GM12801 (cell line): ENCODE results near the gene DNAJC1.

Experiments used
- TF ChIP-seq, protein P1 (sequence below): IDR thresholded peaks from one replicate; pipeline ENCODE4 v1.5.1; 2011; ENCODE audit warnings: control low read depth; ENCODE audit not compliant: insufficient read length; ENCODE audit errors: extremely low read depth

The DNAJC1 gene

DNA sequence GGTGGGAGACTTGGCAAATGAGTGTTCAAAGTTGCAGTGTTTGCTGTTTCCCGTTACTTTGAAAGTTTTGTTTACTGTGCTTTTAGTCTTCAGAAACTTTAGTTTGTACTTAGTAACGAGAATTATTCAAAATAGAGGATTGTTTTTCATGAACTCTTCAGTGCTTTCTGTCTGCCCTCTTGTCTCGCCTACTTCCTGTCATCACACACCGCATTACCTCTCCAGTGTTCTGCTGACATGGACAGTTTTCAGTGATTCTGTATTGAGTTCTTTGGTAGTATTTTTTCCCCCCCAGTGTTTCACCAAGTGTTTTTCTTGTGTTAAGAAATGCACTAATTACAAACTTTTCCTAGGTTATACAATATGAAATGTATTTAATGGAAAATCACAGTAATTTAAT, 262.5 kb downstream of the DNAJC1 start:
- TF ChIP-seq, protein P1, sequence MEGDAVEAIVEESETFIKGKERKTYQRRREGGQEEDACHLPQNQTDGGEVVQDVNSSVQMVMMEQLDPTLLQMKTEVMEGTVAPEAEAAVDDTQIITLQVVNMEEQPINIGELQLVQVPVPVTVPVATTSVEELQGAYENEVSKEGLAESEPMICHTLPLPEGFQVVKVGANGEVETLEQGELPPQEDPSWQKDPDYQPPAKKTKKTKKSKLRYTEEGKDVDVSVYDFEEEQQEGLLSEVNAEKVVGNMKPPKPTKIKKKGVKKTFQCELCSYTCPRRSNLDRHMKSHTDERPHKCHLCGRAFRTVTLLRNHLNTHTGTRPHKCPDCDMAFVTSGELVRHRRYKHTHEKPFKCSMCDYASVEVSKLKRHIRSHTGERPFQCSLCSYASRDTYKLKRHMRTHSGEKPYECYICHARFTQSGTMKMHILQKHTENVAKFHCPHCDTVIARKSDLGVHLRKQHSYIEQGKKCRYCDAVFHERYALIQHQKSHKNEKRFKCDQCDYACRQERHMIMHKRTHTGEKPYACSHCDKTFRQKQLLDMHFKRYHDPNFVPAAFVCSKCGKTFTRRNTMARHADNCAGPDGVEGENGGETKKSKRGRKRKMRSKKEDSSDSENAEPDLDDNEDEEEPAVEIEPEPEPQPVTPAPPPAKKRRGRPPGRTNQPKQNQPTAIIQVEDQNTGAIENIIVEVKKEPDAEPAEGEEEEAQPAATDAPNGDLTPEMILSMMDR = no peak

DNA sequence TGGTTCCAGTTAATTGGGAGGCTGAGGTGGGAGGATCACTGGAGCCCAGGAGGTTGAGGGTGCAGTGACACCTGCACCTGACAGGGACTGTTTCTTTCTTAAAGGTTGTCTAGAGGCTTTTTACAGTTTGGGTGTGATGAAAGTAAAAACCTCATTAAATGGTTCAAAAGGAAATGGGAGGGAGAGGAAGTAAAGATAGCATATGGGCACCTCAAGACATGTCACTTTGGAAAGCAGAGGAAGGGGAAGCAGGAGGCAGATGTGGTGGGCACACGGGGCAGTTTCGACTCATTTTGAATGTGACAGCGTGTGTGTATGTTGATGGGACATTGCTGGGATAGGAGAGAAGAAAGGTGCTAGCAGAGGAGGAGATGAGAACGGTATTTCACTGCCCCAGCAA, 266.4 kb downstream of the DNAJC1 start:
- TF ChIP-seq, protein P1 = no peak

DNA sequence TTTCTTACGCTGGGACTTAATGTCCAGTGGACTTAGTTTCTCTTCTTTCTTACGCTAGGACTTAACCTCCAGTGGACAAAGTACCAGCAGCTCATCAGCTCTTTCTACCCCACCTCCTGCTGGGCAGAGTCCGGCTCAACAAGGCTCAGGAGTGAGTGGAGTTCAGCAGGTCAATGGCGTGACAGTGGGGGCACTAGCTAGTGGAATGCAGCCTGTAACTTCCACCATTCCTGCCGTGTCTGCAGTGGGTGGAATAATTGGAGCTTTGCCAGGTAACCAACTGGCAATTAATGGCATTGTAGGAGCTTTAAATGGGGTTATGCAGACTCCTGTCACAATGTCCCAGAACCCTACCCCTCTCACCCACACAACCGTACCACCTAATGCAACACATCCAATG, 269.8 kb downstream of the DNAJC1 start:
- TF ChIP-seq, protein P1 = no peak

DNA sequence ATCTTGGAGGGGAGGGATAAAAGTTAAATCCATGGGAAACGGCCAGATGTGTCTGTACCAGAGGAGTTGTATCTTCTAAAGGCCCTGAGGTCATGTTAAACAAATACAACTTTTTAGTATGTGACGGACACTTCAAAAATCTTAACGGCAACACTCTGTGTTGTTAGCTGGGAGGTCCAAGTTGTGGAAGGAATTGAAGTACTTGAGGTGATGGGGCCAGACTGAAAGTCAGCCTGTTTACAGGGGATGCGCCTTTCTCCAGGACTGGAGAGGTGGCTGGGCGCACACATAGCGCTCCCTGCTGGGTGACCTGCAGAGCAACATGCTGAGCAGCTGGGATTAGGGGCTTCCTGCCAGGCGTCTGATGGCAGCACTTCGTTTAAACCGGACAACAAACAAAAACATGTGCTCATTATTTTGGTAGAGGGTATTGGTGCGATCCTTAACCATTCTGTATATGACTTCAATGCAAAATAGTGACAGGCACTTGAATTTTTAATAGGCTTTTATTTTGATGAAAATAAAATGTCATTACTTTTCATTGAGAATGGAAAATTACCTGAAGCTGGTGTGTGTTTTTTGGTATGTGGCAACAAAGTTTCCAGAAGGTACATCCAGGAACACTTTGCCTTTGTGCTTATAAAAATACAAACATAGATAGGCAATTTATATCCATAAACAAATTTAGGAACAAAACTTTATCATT, 271.3 kb downstream of the DNAJC1 start:
- TF ChIP-seq, protein P1 = no peak

DNA sequence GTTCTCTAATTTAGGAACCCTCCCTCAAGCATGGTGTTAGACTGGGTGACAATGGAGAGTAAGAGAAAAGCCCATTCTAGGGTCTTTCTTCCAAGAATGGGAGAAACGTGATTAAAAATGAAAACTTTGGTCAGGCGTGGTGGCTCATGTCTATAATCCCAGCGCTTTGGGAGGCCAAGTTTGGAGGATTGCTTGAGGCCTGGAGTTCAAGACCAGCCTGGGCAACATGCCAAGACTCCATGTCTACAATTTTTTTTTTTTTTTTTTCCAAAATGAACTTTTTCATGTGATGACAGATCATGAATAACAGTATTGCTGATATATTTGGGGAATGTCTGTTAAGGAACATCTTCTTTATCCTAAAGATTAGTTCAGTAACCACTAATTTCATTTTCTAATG, 274.9 kb downstream of the DNAJC1 start:
- TF ChIP-seq, protein P1 = no peak

DNA sequence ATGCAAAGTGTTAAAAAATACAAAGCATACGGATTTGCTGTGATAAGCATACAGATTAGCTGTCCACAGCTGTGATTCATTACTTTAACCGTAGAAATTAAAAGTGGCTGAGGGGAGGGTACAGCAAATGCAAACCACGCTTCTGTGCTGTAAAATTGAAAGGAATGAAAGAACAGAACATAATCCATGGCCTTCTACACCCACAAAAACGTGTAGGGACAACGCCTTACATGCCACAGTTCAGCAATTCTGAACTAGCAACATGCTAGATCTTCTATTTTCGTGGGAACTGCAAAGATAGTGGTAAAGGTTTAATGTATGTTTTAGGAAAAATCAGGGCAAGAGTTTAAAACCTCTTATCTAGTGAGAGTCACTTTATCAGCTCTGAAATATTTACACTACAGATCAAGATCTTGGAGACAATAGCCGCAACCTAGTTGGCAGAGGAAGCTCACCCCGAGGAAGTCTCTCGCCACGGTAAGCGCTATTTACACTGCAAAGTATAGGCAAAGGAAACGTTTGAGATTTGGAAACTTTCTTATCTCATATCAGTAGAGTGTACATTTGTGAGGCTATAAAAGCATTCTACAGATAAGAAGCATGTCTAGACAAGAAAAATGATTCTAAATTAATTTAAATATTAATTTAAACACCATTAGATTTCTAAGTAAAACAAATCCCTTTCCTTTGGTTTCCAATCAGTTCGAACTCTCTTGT, 275.9 kb downstream of the DNAJC1 start:
- TF ChIP-seq, protein P1 = no peak

DNA sequence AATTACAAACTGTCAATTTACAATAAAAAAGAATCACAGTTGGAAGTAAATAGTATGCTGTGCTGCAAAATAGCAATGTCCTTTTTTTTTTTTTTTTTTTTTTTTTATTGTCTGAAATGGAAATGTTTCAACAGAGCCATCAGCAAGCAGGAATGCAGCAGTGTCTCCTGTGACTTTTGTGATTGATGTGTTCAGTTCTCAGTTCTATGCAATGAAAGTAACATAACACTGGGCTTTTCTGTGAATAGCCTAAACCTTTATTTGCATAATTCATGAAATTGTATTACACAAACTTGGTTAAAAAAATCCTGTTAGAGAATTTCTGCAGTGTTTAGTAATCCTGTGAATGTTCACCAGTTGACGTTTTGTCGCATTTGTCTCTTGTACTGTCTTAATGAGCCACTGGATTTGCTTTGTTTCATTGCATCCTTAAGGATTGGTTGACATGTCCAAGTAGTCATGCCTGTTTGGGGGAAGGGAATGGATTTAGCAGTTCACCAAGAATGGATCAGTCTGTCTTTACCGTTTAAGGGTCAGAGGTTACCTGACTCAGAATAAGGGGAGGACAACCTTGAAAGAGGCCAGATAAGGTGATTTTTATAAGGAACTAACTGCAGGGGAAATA, 276.8 kb downstream of the DNAJC1 start:
- TF ChIP-seq, protein P1 = no peak
